ENCODE data around the gene RPA1. TPM values are rescaled to one million over a fixed set of nuclear protein-coding genes. Genes with fewer than 3 reads are reported as not detected.

Gene RPA1
- total and polyA plus RNA-seq, 9 of the 15 experiments (the other 6 are each of a cell fraction or from before 2014, with no cell fraction given): 25.2 to 125 (median 47.4) TPM

- TF ChIP-seq NCOA6 (IDR thresholded peaks at IDR 0.05) (no peak), ZNF24 (IDR thresholded peaks at IDR 0.05) (no peak)
Observed at GRCh38 chr17:1829216-1829591, 601 bp upstream of the RPA1 start (continued).

- DNase-seq (ENCODE audit: extremely low read depth in 1 of 4, low spot score in 3 of 4) (peak in 2 of 4 experiments; percentile 9 to 31), FAIRE-seq (peak; percentile 58), ATAC-seq (peak; percentile 12)
- H4K20me1 ChIP-seq (replicated peaks; ENCODE audit: control insufficient read depth, insufficient read depth, low read length): no peaks in the 10 kb centered on the region
- POLR2A ChIA-PET: interaction anchor here (1.0 kb wide), 1 partner anchor 114 kb away, joined by 5 read pairs; no protein-coding TSS in a partner anchor
- peak overlapping the region; percentile 81 for H3K4me3 ChIP-seq
- CTCF ChIA-PET (ENCODE audit: low intra/inter-chr PET ratio): no interaction called here
- H3K79me2 ChIP-seq (ENCODE audit: control insufficient read depth, insufficient read depth, low read length): peaks cover 53% of the 10 kb centered on the region
- peak overlapping the region; percentile 44 for H2AFZ ChIP-seq (ENCODE audit: low read depth, low read length)
- peaks cover 33% of the 10 kb centered on the region; the same call in 1 of the 3 replicates for H3K36me3 ChIP-seq (ENCODE audit: control insufficient read depth, insufficient read depth, low read length)
- H3K27me3 ChIP-seq (ENCODE audit: control insufficient read depth in 2 of 2, insufficient read depth in 2 of 2, low read length in 2 of 2): no peaks in the 10 kb centered on the region
- in situ Hi-C loops (cut with MboI): no loop called here
- 1% methylated on average over 7 of the region's 11 CpGs for WGBS (ENCODE audit: insufficient coverage, low coverage, missing lambda C conversion rate)
- TF ChIP-seq THRB (CRISPR knock-in tag; conservative IDR thresholded peaks at IDR 0.05) (0 out of 2 replicates have a peak, but pooled peaks have one; percentile 18), ZBTB40 (IDR thresholded peaks at IDR 0.05) (0 out of 2 replicates have a peak, but pooled peaks have one; percentile 26), ZBTB40 (CRISPR knock-in tag; IDR thresholded peaks at IDR 0.05) (no peak), MBD2 (IDR thresholded peaks at IDR 0.05; ENCODE audit: borderline replicate concordance, low read depth) (no peak)
- H3K9me1 ChIP-seq (ENCODE audit: control insufficient read depth, insufficient read depth, low read length): no peaks in the 10 kb centered on the region
- TSS peak; percentile 67 for BruUV-seq (replicated peaks)
- intact Hi-C loops (cut with micrococcal nuclease): no loop called here
- H3K9me3 ChIP-seq (replicated peaks; ENCODE audit: control insufficient read depth, insufficient read depth, low read depth, low read length): no peaks in the 10 kb centered on the region
- peak overlapping the region; percentile 57 to 91 for H3K9ac ChIP-seq (ENCODE audit: insufficient read depth in 1 of 2, low read depth in 2 of 2, low read length in 2 of 2)
- peak overlapping the region; percentile 77 for H3K27ac ChIP-seq (ENCODE audit: extremely low read depth, low read depth, low read length)
- peak overlapping the region; percentile 84 for H3K4me2 ChIP-seq (ENCODE audit: insufficient read depth, low read length)
- H3K4me1 ChIP-seq (replicated peaks in 1 of 2; ENCODE audit: control insufficient read depth in 2 of 2, insufficient read depth in 2 of 2, low read length in 2 of 2): peaks cover 4 to 8% of the 10 kb centered on the region in 2 experiments; a peak in 3 of 5 replicates
Observed at GRCh38 chr17:1830288-1830687, 483 bp downstream of the RPA1 start.
